DOHH2 (cell line): ENCODE measurements around the gene CGB8.
"Not testable (repeated sequence)": the region's sequence is repeated elsewhere in the genome, so short reads cannot be mapped to it uniquely, and the experiment has no call there.

Source experiments
- H3F3A ChIP-seq: fragments of 200-600 bp; sonication (generic), shearing (Covaris generic); 2 replicates; pipeline ENCODE4 v1.6.0; 2016; ENCODE audit warnings: antibody characterized with exemption, mild to moderate bottlenecking; ENCODE audit not compliant: control insufficient read depth, insufficient read depth
- H3K27ac ChIP-seq: fragments of 200-600 bp; sonication (generic); 2 replicates; pipeline ENCODE4 v1.5.1; 2014; ENCODE audit warnings: low read depth, mild to moderate bottlenecking, low read length, moderate library complexity
- H3K27me3 ChIP-seq: fragments of 200-600 bp; sonication (generic); 2 replicates; pipeline ENCODE4 v1.6.1; 2014; ENCODE audit warnings: mild to moderate bottlenecking, low read length, mixed read lengths; ENCODE audit not compliant: control insufficient read depth
- H3K36me3 ChIP-seq: fragments of 200-600 bp; sonication (generic); 2 replicates; pipeline ENCODE4 v1.6.1; 2014; ENCODE audit warnings: mild to moderate bottlenecking, low read length, moderate library complexity, mixed read lengths; ENCODE audit not compliant: control insufficient read depth
- H3K4me1 ChIP-seq: fragments of 200-600 bp; sonication (generic); 2 replicates; pipeline ENCODE4 v1.6.1; 2014; ENCODE audit warnings: mild to moderate bottlenecking, low read length, mixed read lengths; ENCODE audit not compliant: control insufficient read depth
- H3K4me2 ChIP-seq: fragments of 200-600 bp; sonication (generic); 2 replicates; pipeline ENCODE4 v1.6.0; 2014; ENCODE audit warnings: mild to moderate bottlenecking, low read length, moderate library complexity
- H3K4me3 ChIP-seq: fragments of 200-600 bp; sonication (generic); 2 replicates; pipeline ENCODE4 v1.5.1; 2014; ENCODE audit warnings: mild to moderate bottlenecking, low read length, mixed read lengths
- H3K79me2 ChIP-seq: fragments of 200-600 bp; sonication (generic); 2 replicates; pipeline ENCODE4 v1.6.1; 2014; ENCODE audit warnings: mild to moderate bottlenecking, low read length, mixed read lengths; ENCODE audit not compliant: control insufficient read depth
- H3K9me2 ChIP-seq: fragments of 200-600 bp; sonication (generic); replicated peaks from 2 replicates; pipeline ENCODE4 v1.6.1; 2014; ENCODE audit warnings: mild to moderate bottlenecking, low read length, mixed read lengths; ENCODE audit not compliant: control insufficient read depth
- H3K9me3 ChIP-seq: fragments of 200-600 bp; sonication (generic); 2 replicates; pipeline ENCODE4 v1.6.1; 2014; ENCODE audit warnings: antibody characterized with exemption, low read length, mixed read lengths; ENCODE audit not compliant: control insufficient read depth, insufficient read depth
- H4K20me1 ChIP-seq: fragments of 200-600 bp; sonication (generic); 2 replicates; pipeline ENCODE4 v1.6.0; 2014; ENCODE audit warnings: low read depth, mild to moderate bottlenecking, antibody characterized with exemption, low read length, moderate library complexity; ENCODE audit not compliant: control insufficient read depth, insufficient read depth
- EZH2phosphoT487 ChIP-seq: fragments of 200-600 bp; sonication (generic); IDR thresholded peaks from 2 replicates; pipeline ENCODE4 v1.6.1; 2017; ENCODE audit warnings: borderline replicate concordance, mild to moderate bottlenecking, antibody characterized with exemption, low read length, moderate library complexity, mixed read lengths
- TF ChIP-seq, protein P1 (sequence below): fragments of 200-600 bp; sonication (generic); IDR thresholded peaks from one replicate; pipeline ENCODE4 v1.5.1; 2014; ENCODE audit warnings: antibody characterized with exemption, mild to moderate bottlenecking, low read depth, low read length; ENCODE audit not compliant: poor library complexity, severe bottlenecking

Gene CGB8

DNA sequence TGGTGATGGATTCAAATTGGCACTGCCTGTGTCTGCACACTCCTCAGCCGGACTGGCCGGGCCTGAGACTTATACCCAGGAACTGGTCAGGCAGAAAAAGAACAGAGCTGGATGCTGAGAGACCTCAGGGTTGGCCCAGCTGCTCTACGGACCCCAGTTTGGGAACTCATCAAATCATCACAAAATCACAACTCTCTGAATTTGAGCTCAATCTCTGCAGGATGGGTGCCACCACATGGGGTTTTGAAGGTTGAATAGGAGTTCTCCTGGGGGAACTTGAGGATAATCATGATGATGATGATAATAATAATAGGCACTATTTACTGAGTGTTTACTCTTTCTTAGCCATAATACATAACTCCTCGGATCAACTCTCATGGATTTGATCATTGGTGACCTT lies 6.2 kb downstream of the CGB8 start:
- not testable (repeated sequence) for H3K4me3 ChIP-seq, H3K79me2 ChIP-seq, H3K27me3 ChIP-seq, H3K36me3 ChIP-seq, H3K4me1 ChIP-seq, H4K20me1 ChIP-seq, H3F3A ChIP-seq, H3K4me2 ChIP-seq, H3K9me2 ChIP-seq, H3K27ac ChIP-seq, H3K9me3 ChIP-seq

- H3K4me2 ChIP-seq: no peak overlapping the region
- no peaks in the 10 kb centered on the region for H3K9me3 ChIP-seq
- H4K20me1 ChIP-seq: no peaks in the 10 kb centered on the region
- no peak for TF ChIP-seq EZH2phosphoT487
- TF ChIP-seq, protein P1, sequence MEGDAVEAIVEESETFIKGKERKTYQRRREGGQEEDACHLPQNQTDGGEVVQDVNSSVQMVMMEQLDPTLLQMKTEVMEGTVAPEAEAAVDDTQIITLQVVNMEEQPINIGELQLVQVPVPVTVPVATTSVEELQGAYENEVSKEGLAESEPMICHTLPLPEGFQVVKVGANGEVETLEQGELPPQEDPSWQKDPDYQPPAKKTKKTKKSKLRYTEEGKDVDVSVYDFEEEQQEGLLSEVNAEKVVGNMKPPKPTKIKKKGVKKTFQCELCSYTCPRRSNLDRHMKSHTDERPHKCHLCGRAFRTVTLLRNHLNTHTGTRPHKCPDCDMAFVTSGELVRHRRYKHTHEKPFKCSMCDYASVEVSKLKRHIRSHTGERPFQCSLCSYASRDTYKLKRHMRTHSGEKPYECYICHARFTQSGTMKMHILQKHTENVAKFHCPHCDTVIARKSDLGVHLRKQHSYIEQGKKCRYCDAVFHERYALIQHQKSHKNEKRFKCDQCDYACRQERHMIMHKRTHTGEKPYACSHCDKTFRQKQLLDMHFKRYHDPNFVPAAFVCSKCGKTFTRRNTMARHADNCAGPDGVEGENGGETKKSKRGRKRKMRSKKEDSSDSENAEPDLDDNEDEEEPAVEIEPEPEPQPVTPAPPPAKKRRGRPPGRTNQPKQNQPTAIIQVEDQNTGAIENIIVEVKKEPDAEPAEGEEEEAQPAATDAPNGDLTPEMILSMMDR: no peak
- H3K9me2 ChIP-seq: no peaks in the 10 kb centered on the region
- no peaks in the 10 kb centered on the region for H3K4me1 ChIP-seq
- H3F3A ChIP-seq: no peaks in the 10 kb centered on the region
- H3K27ac ChIP-seq: no peak overlapping the region
- H3K4me3 ChIP-seq: no peak overlapping the region
- H3K27me3 ChIP-seq: no peaks in the 10 kb centered on the region
- H3K36me3 ChIP-seq: no peaks in the 10 kb centered on the region
- no peaks in the 10 kb centered on the region for H3K79me2 ChIP-seq
These were observed 6.7 kb downstream of the CGB8 start for GRCh38 chr19:49042177-49042576.

DNA sequence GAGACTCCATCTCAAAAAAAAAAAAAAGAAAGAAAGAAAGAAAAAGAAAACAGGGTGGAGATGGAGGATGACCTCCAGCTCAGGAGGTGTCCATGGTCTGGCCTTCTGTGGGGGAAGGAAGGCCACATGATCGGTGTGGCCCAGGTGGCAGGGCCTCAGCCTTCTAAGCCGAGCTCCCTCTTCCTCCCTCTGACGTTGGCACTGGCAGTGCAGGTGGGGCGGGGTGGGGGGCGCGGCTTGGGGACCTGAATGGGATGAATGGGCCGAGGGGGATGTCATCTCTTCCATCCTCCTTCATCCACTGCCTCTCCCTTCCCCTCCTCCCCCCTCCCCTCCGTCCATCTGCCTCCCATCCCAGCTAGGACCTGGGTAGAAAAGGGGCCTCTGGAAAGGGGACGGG lies 9.2 kb downstream of the CGB8 start:
- H3K27ac ChIP-seq, H3K79me2 ChIP-seq, H3F3A ChIP-seq, H3K9me3 ChIP-seq, H3K36me3 ChIP-seq, H4K20me1 ChIP-seq, H3K4me1 ChIP-seq, H3K27me3 ChIP-seq, H3K9me2 ChIP-seq, H3K4me3 ChIP-seq, H3K4me2 ChIP-seq: not testable (repeated sequence)

- H3F3A ChIP-seq, H3K9me3 ChIP-seq, H3K4me1 ChIP-seq, H3K4me3 ChIP-seq, H3K79me2 ChIP-seq, H3K4me2 ChIP-seq, H3K36me3 ChIP-seq, H3K9me2 ChIP-seq, H4K20me1 ChIP-seq, H3K27ac ChIP-seq, H3K27me3 ChIP-seq: not testable (repeated sequence)
These were observed 10.2 kb downstream of the CGB8 start for GRCh38 chr19:49038557-49039276.

DNA sequence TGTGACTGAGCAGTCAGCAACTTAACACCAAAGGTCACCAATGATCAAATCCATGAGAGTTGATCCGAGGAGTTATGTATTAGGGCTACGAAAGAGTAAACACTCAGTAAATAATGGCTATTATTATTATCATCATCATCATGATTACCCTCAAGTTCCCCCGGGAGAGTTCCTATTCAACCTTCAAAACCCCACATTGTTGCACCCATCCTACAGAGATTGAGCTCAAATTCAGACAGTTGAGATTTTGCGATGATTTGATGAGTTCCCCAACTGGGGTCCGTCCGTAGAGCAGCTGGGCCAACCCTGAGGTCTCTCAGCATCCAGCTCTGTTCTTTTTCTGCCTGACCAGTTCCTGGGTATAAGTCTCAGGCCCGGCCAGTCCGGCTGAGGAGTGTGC lies 10.8 kb downstream of the CGB8 start:
- not testable (repeated sequence) for H3K4me1 ChIP-seq, H3K27ac ChIP-seq, H3K9me3 ChIP-seq, H3F3A ChIP-seq, H3K36me3 ChIP-seq, H3K27me3 ChIP-seq, H4K20me1 ChIP-seq, H3K79me2 ChIP-seq, H3K4me2 ChIP-seq, H3K9me2 ChIP-seq, H3K4me3 ChIP-seq
